Natural killer cell (primary cell): ENCODE results near the gene SH3TC2. TPM values are rescaled to one million over a fixed set of nuclear protein-coding genes. Genes with fewer than 3 reads are reported as not detected.

ENCODE experiments used
- ATAC-seq, 3 donors: fragments of 150-1000 bp in 2 of 3; fragments of 200-7000 bp in 1 of 3; cut with Tn5 transposase; 1 replicate in 1 of 3; 2 replicates in 2 of 3; pipeline ENCODE4 v1.10.0; 2021; ENCODE audit warnings: mild to moderate bottlenecking in 2 of 3, moderate library complexity in 2 of 3
- DNase-seq, 2 donors: peaks; one replicate each; pipeline versions ENCODE4 v3.0.0 to v3.0.0-alpha.2; 2013 to 2021; ENCODE audit warnings: mixed read lengths in 1 of 2
- H3K27ac ChIP-seq: one replicate; pipeline ENCODE4 v1.5.1; 2013; ENCODE audit warnings: mild to moderate bottlenecking, low read length
- H3K27me3 ChIP-seq: one replicate; pipeline ENCODE4 v1.6.1; 2013; ENCODE audit warnings: low read length; ENCODE audit not compliant: control insufficient read depth, insufficient read depth
- H3K36me3 ChIP-seq: one replicate; pipeline ENCODE4 v1.6.1; 2013; ENCODE audit warnings: low read length; ENCODE audit not compliant: control insufficient read depth, insufficient read depth
- H3K4me1 ChIP-seq: one replicate; pipeline ENCODE4 v1.6.1; 2013; ENCODE audit warnings: low read length; ENCODE audit not compliant: control insufficient read depth, insufficient read depth
- H3K4me3 ChIP-seq: one replicate; pipeline ENCODE4 v1.5.1; 2013; ENCODE audit warnings: low read length
- H3K9me3 ChIP-seq: one replicate; pipeline ENCODE4 v1.6.1; 2013; ENCODE audit warnings: low read length; ENCODE audit not compliant: control insufficient read depth, insufficient read depth
- H3K27ac Mint-ChIP-seq, 2 donors: one replicate each; pipeline ENCODE4 v1.8.0; 2022; ENCODE audit warnings: mild to moderate bottlenecking in 2 of 2, mixed read lengths in 2 of 2, moderate library complexity in 1 of 2
- H3K27me3 Mint-ChIP-seq, 2 donors: one replicate each; pipeline ENCODE4 v1.8.0; 2022; ENCODE audit warnings: low read depth in 2 of 2, mixed read lengths in 2 of 2
- H3K36me3 Mint-ChIP-seq: one replicate; pipeline ENCODE4 v1.8.0; 2022; ENCODE audit warnings: mixed read lengths
- H3K4me1 Mint-ChIP-seq, 2 donors: one replicate each; pipeline ENCODE4 v1.8.0; 2022; ENCODE audit warnings: mixed read lengths in 2 of 2
- H3K4me3 Mint-ChIP-seq: one replicate; pipeline ENCODE4 v1.8.0; 2022; ENCODE audit warnings: mild to moderate bottlenecking, moderate library complexity, mixed read lengths
- H3K9me3 Mint-ChIP-seq, 2 donors: one replicate each; pipeline ENCODE4 v1.8.0; 2022; ENCODE audit warnings: mixed read lengths in 2 of 2
- WGBS: methylation state at CpG from one replicate; pipeline ENCODE4 v1.1.7; 2013; ENCODE audit warnings: missing lambda C conversion rate; ENCODE audit not compliant: insufficient coverage; 5-methylcytosine and 5-hydroxymethylcytosine counted together
- intact Hi-C: fragments of 100-400 bp; cut with micrococcal nuclease; formaldehyde crosslinking; loops from one replicate; pipeline ENCODE4 v1.14.2; 2022
- total RNA-seq, 4 donors: library from RNA; stranded (reverse); fragments of 120-200 nt in 1 of 4; gene quantifications; one replicate each; pipeline versions ENCODE4 v1.2.3 to v1.2.4, GENCODE V29; 2013 to 2022
- TF ChIP-seq, protein P1 (sequence below): fragments of 200-600 bp; IDR thresholded peaks from one replicate; pipeline ENCODE4 v1.8.0; 2022; ENCODE audit warnings: antibody characterized with exemption

SH3TC2 gene
- total RNA-seq, 3 donors from 2014 or later (not counting 1 experiment from before 2014, with no cell fraction given), result 0.11 to 0.68 (median 0.58) TPM

DNA sequence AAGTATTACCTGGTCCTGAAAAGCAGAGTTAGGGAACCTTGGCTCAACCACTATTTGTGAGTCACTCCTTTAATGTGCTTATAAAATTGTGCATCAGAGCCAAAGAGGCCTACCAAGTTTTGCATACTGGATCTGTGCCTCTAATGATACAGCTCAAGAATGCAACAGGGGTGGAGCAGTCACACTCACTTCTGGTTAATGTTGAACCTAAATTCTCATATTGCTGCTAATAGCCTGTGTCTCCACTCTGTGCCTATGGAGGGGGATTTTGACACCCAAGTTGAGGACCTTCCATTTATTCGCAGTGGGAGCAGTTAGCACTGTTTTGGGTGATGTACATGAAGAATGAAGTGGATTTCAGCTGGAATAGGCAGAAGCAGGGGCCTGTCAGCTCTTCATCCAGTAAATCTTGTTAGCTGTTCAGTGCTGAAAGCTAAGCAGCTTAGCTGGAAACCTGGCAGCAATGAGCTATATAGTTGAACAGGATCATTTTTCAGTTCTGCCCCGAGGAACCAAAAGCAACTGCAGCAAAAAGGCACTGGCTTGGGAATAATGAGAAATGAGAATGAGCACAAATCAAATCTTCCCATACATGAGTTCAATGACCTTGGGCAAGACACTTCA, 9.7 kb downstream of the SH3TC2 start:
- H3K27ac Mint-ChIP-seq, result no peak overlapping the region
- H3K4me1 Mint-ChIP-seq, result no peaks in the 10 kb centered on the region
- H3K9me3 ChIP-seq, result no peaks in the 10 kb centered on the region
- H3K4me3 ChIP-seq, result no peak overlapping the region
- H3K36me3 ChIP-seq, result no peaks in the 10 kb centered on the region
- no peaks in the 10 kb centered on the region for H3K27me3 ChIP-seq
- no peak overlapping the region for H3K27ac ChIP-seq
- H3K4me1 ChIP-seq, result no peaks in the 10 kb centered on the region
- intact Hi-C loops, result no loop called here
- H3K27me3 Mint-ChIP-seq, result peaks cover 0 to 7% of the 10 kb centered on the region in 2 donors
- no peaks in the 10 kb centered on the region for H3K9me3 Mint-ChIP-seq
- no peak overlapping the region for H3K4me3 Mint-ChIP-seq
- TF ChIP-seq, protein P1, sequence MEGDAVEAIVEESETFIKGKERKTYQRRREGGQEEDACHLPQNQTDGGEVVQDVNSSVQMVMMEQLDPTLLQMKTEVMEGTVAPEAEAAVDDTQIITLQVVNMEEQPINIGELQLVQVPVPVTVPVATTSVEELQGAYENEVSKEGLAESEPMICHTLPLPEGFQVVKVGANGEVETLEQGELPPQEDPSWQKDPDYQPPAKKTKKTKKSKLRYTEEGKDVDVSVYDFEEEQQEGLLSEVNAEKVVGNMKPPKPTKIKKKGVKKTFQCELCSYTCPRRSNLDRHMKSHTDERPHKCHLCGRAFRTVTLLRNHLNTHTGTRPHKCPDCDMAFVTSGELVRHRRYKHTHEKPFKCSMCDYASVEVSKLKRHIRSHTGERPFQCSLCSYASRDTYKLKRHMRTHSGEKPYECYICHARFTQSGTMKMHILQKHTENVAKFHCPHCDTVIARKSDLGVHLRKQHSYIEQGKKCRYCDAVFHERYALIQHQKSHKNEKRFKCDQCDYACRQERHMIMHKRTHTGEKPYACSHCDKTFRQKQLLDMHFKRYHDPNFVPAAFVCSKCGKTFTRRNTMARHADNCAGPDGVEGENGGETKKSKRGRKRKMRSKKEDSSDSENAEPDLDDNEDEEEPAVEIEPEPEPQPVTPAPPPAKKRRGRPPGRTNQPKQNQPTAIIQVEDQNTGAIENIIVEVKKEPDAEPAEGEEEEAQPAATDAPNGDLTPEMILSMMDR, result no peak
- ATAC-seq (no peak), DNase-seq (no peak)
- H3K36me3 Mint-ChIP-seq, result no peaks in the 10 kb centered on the region
- WGBS, result 83% methylated on average over 2 of the region's 2 CpGs

DNA sequence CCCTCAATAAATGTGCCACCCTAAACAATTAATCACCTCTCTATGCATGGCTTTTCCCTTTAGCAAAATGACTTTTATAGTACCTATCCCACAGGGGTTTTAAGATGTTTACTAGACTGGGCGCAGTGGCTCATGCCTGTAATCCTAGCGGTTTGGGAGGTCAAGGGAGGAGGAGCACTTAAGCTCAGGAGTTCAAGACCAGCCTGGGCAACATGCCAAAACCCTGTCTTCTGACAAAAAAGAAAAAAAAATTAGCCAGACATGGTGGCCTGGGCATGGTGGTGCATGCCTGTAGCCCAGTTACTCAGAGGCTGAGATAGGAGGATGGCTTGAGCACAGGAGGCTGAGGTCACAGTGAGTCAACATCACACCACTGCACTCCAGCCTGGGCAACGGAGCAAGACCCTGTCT, 13.5 kb downstream of the SH3TC2 start:
- Mint-ChIP-seq H3K27me3 (peaks cover 5 to 9% of the 10 kb centered on the region in 2 donors), H3K4me1 (no peaks in the 10 kb centered on the region), H3K27ac (no peak overlapping the region), H3K9me3 (no peaks in the 10 kb centered on the region), H3K4me3 (no peak overlapping the region), H3K36me3 (no peaks in the 10 kb centered on the region)
- H3K4me1 ChIP-seq, result no peaks in the 10 kb centered on the region
- ATAC-seq, result no peak
- no peaks in the 10 kb centered on the region for H3K9me3 ChIP-seq
- H3K27ac ChIP-seq, result no peak overlapping the region
- no peak overlapping the region for H3K4me3 ChIP-seq
- H3K27me3 ChIP-seq, result no peaks in the 10 kb centered on the region
- intact Hi-C loops, result no loop called here
- DNase-seq, result no peak
- 94% methylated on average over 3 of the region's 3 CpGs for WGBS
- TF ChIP-seq, protein P1, result no peak
- H3K36me3 ChIP-seq, result no peaks in the 10 kb centered on the region

- Mint-ChIP-seq H3K27ac (no peak overlapping the region), H3K4me3 (no peak overlapping the region), H3K36me3 (no peaks in the 10 kb centered on the region), H3K27me3 (peaks cover 10 to 14% of the 10 kb centered on the region in 2 donors), H3K4me1 (no peaks in the 10 kb centered on the region), H3K9me3 (no peaks in the 10 kb centered on the region)
- no peaks in the 10 kb centered on the region for H3K27me3 ChIP-seq
- H3K9me3 ChIP-seq, result no peaks in the 10 kb centered on the region
- TF ChIP-seq, protein P1, result no peak
- ATAC-seq, result no peak
- 88% methylated on average over 4 of the region's 4 CpGs for WGBS
- H3K36me3 ChIP-seq, result no peaks in the 10 kb centered on the region
- intact Hi-C loops, result no loop called here
- DNase-seq, result no peak
- H3K4me1 ChIP-seq, result no peaks in the 10 kb centered on the region
- no peak overlapping the region for H3K27ac ChIP-seq
- H3K4me3 ChIP-seq, result no peak overlapping the region
These were observed 14.1 kb downstream of the SH3TC2 start for GRCh38 chr5:149048811-149049210.

DNA sequence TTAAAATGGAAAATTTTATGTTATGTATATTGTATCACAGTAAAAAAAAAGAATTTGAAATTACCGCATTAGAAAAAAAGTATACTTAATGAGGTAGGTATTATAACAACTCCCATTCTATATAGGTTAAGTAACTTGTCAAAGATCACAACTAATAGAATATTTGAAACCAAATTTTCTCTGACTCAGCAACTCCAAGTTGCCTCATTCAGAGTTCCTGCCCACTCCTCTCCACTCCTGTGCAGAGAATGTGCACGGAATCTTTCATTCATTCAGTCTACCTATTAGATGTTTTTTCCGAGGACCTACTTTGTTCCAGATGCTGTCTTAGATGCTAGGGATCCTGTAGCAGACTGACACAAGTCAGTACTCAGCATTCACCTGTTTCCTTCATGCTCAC, 15.4 kb downstream of the SH3TC2 start:
- Mint-ChIP-seq H3K9me3 (no peaks in the 10 kb centered on the region), H3K27ac (no peak overlapping the region), H3K27me3 (peaks cover 7 to 14% of the 10 kb centered on the region in 2 donors), H3K4me3 (no peak overlapping the region), H3K4me1 (no peaks in the 10 kb centered on the region), H3K36me3 (no peaks in the 10 kb centered on the region)
- TF ChIP-seq, protein P1, result no peak
- DNase-seq (no peak), ATAC-seq (no peak)
- Histone ChIP-seq H3K4me3 (no peak overlapping the region), H3K36me3 (no peaks in the 10 kb centered on the region), H3K27ac (no peak overlapping the region), H3K9me3 (no peaks in the 10 kb centered on the region), H3K27me3 (no peaks in the 10 kb centered on the region), H3K4me1 (no peaks in the 10 kb centered on the region)
- intact Hi-C loops, result no loop called here
- WGBS, result 89% methylated on average over 2 of the region's 3 CpGs
